Measurements from ENCODE around the gene FAM170B. TPM values are rescaled to one million over a fixed set of nuclear protein-coding genes. Genes with fewer than 3 reads are reported as not detected.
A peak's percentile ranks its signal among the peaks of the same experiment; 100 is the strongest.

FAM170B gene
- total RNA-seq, 1 donor from 2014 or later: not detected

DNA sequence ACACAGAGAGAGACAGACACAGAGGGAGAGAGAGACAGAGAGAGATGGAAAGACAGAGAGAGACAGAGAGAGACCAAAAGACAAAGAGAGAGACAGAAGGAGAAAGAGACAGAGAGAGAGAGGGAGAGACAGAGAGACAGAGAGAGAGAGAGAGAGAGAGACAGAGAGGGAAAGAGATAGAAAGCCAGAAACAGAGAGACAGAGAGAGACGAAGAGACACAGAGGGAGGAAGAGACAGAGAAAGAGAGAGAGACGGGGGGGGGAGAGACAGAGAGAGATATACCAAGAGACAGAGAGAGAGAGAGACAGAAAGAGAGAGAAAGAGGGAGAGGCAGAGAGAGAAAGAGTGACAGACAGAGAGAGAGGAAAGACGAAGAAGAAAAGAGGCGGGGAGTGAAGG is 28.7 kb downstream of the FAM170B start:
- TF ChIP-seq, protein P1, sequence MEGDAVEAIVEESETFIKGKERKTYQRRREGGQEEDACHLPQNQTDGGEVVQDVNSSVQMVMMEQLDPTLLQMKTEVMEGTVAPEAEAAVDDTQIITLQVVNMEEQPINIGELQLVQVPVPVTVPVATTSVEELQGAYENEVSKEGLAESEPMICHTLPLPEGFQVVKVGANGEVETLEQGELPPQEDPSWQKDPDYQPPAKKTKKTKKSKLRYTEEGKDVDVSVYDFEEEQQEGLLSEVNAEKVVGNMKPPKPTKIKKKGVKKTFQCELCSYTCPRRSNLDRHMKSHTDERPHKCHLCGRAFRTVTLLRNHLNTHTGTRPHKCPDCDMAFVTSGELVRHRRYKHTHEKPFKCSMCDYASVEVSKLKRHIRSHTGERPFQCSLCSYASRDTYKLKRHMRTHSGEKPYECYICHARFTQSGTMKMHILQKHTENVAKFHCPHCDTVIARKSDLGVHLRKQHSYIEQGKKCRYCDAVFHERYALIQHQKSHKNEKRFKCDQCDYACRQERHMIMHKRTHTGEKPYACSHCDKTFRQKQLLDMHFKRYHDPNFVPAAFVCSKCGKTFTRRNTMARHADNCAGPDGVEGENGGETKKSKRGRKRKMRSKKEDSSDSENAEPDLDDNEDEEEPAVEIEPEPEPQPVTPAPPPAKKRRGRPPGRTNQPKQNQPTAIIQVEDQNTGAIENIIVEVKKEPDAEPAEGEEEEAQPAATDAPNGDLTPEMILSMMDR (IDR thresholded peaks at IDR 0.05; ENCODE audit: partially characterized antibody, unreplicated experiment): no peak
- H3K9me3 Mint-ChIP-seq (ENCODE audit: unreplicated experiment): peaks cover 5% of the 10 kb centered on the region
- H3K27ac Mint-ChIP-seq (ENCODE audit: unreplicated experiment): no peak overlapping the region
- peaks cover 13% of the 10 kb centered on the region for H3K4me1 Mint-ChIP-seq (ENCODE audit: low read depth, unreplicated experiment)
- H3K36me3 Mint-ChIP-seq (ENCODE audit: unreplicated experiment): no peaks in the 10 kb centered on the region
- no peak overlapping the region for H3K4me3 Mint-ChIP-seq (ENCODE audit: unreplicated experiment)
- no peak for DNase-seq
- peaks cover 11% of the 10 kb centered on the region for H3K27me3 Mint-ChIP-seq (ENCODE audit: unreplicated experiment)

DNA sequence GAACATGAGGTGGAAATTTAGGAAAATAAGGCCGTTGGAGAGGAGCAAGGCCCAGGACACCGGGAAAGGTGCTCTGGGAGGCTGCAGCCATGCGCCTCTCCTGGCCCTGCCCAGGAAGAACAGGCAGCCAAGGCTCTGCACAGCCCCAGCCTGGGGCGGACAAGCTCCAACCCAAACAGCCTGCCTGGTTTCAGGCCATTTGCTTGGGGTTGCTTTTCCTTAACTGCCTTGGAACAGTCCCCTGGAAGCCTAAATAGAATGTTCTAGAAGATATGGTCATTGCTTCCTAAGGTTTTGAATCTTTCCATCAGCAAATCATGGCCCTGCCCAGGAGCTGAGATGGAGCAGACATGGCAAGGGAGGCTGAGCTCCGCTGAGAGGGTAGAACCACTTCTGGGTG is 29.5 kb downstream of the FAM170B start:
- Mint-ChIP-seq H3K4me3 (ENCODE audit: unreplicated experiment) (no peak overlapping the region), H3K27me3 (ENCODE audit: unreplicated experiment) (peaks cover 6% of the 10 kb centered on the region), H3K4me1 (ENCODE audit: low read depth, unreplicated experiment) (peaks cover 11% of the 10 kb centered on the region), H3K27ac (ENCODE audit: unreplicated experiment) (no peak overlapping the region), H3K36me3 (ENCODE audit: unreplicated experiment) (no peaks in the 10 kb centered on the region), H3K9me3 (ENCODE audit: unreplicated experiment) (peaks cover 4% of the 10 kb centered on the region)
- TF ChIP-seq, protein P1 (IDR thresholded peaks at IDR 0.05; ENCODE audit: partially characterized antibody, unreplicated experiment): no peak
- DNase-seq: no peak

DNA sequence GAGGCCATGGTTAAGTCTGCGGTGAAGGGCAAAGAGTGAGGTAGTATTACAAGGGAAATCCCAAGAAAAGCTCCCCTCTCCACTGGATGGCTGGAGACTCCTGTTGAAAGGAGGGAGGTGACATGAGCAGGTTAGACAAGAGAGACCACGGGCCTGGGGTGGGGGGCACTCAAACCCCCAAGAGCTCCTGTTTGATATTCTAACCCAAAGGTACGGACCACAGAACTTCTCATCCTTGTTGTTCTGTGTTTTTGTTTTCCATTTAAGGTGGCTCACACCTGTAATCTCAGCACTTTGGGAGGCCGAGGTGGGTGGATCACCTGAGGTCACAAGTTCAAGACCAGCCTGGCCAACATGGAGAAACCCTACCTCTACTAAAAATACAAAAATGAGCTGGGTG is 30.1 kb downstream of the FAM170B start:
- H3K27ac Mint-ChIP-seq (ENCODE audit: unreplicated experiment): no peak overlapping the region
- TF ChIP-seq, protein P1 (IDR thresholded peaks at IDR 0.05; ENCODE audit: partially characterized antibody, unreplicated experiment): no peak
- H3K27me3 Mint-ChIP-seq (ENCODE audit: unreplicated experiment): peaks cover 5% of the 10 kb centered on the region
- no peak overlapping the region for H3K4me3 Mint-ChIP-seq (ENCODE audit: unreplicated experiment)
- H3K9me3 Mint-ChIP-seq (ENCODE audit: unreplicated experiment): peaks cover 3% of the 10 kb centered on the region
- no peak for DNase-seq
- peaks cover 11% of the 10 kb centered on the region for H3K4me1 Mint-ChIP-seq (ENCODE audit: low read depth, unreplicated experiment)
- H3K36me3 Mint-ChIP-seq (ENCODE audit: unreplicated experiment): no peaks in the 10 kb centered on the region

DNA sequence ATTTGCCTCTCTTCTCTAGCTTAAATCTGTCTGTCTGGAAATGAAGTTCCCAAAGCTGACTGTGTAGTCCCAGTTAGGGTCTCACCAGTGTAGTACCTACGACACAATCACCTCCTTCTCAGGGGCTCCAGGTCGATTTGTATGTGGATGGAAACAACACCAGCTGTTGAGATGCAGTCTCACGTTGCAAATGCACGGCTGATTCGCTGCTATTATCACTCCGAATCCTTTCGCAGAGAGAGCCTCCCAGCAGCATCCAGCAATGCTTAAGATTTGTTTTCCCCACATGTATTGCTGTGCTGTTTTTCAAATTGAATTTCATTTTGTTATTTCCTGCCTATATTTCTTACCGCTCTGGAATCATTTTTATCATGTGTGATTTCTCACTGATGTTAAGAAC is 34.8 kb downstream of the FAM170B start:
- Mint-ChIP-seq H3K4me1 (ENCODE audit: low read depth, unreplicated experiment) (peaks cover 10% of the 10 kb centered on the region), H3K36me3 (ENCODE audit: unreplicated experiment) (no peaks in the 10 kb centered on the region), H3K9me3 (ENCODE audit: unreplicated experiment) (peaks cover 2% of the 10 kb centered on the region), H3K27ac (ENCODE audit: unreplicated experiment) (peak overlapping the region; percentile 48), H3K4me3 (ENCODE audit: unreplicated experiment) (no peak overlapping the region), H3K27me3 (ENCODE audit: unreplicated experiment) (peaks cover 4% of the 10 kb centered on the region)
- no peak for DNase-seq
- TF ChIP-seq, protein P1 (IDR thresholded peaks at IDR 0.05; ENCODE audit: partially characterized antibody, unreplicated experiment): no peak

DNA sequence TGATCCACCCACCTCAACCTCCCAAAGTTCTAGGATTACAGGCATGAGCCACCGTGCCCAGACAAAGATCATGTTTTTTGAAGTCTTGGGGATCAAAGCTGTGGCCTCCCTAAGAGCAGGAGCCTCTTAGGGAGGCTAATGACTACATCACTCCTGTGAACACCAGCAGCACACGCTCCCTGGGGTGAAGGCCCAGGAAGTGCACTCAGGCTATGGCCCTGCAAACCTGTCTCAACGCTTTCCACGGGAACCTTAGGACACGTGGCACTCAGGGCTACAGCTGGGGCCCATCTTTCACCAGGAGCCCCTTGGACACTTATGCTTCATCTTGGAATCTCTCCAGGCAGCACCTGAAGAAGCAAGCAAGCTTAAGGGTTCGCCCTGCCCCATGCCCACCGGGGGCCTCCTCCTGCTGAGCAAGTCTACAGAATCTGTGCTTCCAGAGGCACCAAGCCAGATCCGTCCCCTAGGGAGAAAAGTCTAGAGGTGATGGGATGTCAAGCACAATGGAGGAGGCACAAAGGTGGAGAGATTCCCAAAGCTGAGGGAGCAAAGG is 36.9 kb downstream of the FAM170B start:
- Mint-ChIP-seq H3K9me3 (ENCODE audit: unreplicated experiment) (peaks cover 2% of the 10 kb centered on the region), H3K4me3 (ENCODE audit: unreplicated experiment) (no peak overlapping the region), H3K27me3 (ENCODE audit: unreplicated experiment) (peaks cover 4% of the 10 kb centered on the region), H3K4me1 (ENCODE audit: low read depth, unreplicated experiment) (peaks cover 10% of the 10 kb centered on the region), H3K27ac (ENCODE audit: unreplicated experiment) (no peak overlapping the region), H3K36me3 (ENCODE audit: unreplicated experiment) (no peaks in the 10 kb centered on the region)
- no peak for DNase-seq
- TF ChIP-seq, protein P1 (IDR thresholded peaks at IDR 0.05; ENCODE audit: partially characterized antibody, unreplicated experiment): no peak
